Right lung (tissue), 5 donors: Measurements from ENCODE around the gene TACR1. TPM values are rescaled to one million over a fixed set of nuclear protein-coding genes. Genes with fewer than 3 reads are reported as not detected.
"Not testable (repeated sequence)": the region's sequence is repeated elsewhere in the genome, so short reads cannot be mapped to it uniquely, and the experiment has no call there.

Experiments
- DNase-seq, 2 donors: peaks; one replicate each; pipeline ENCODE4 v3.0.0-alpha.2; 2013
- polyA plus RNA-seq, 5 donors: library from polyadenylated mRNA; unstranded; fragments of 120-200 nt; gene quantifications; one replicate each; pipeline versions ENCODE4 v1.2.1 to v1.2.3, GENCODE V29; 2013; ENCODE audit warnings: inconsistent platforms in 1 of 5, low replicate concordance in 1 of 5; ENCODE audit not compliant: insufficient read length in 5 of 5, insufficient read depth in 1 of 5

TACR1 gene
- polyA plus RNA-seq, 5 donors = 1.6 to 2.6 (median 2.2) TPM

- DNase-seq = no peak
Observed at GRCh38 chr2:75090770-75091515, 108.4 kb downstream of the TACR1 start.

GRCh38 chr2:75089471-75089870 lies 109.8 kb downstream of the TACR1 start:
- no peak for DNase-seq

- DNase-seq = no peak
Observed at GRCh38 chr2:75088791-75089190, 110.5 kb downstream of the TACR1 start.

- DNase-seq = no peak
Observed at GRCh38 chr2:75087736-75088135, 111.6 kb downstream of the TACR1 start.

GRCh38 chr2:75079575-75079974 lies 119.7 kb downstream of the TACR1 start:
- no peak for DNase-seq

- no peak for DNase-seq
Observed at GRCh38 chr2:75077909-75078308, 121.4 kb downstream of the TACR1 start.

GRCh38 chr2:75076088-75076487 lies 123.2 kb downstream of the TACR1 start:
- DNase-seq = no peak

- DNase-seq = no peak
Observed at GRCh38 chr2:75074708-75075107, 124.6 kb downstream of the TACR1 start.

GRCh38 chr2:75074228-75074627 lies 125.1 kb downstream of the TACR1 start:
- no peak for DNase-seq

- no peak for DNase-seq
Observed at GRCh38 chr2:75071766-75072165, 127.6 kb downstream of the TACR1 start.

GRCh38 chr2:75068546-75068945 lies 130.8 kb downstream of the TACR1 start:
- DNase-seq = no peak

GRCh38 chr2:75067506-75067905 lies 131.8 kb downstream of the TACR1 start:
- DNase-seq = no peak

- no peak for DNase-seq
Observed at GRCh38 chr2:75066121-75066902, 133.0 kb downstream of the TACR1 start.

GRCh38 chr2:75065402-75066008 lies 133.8 kb downstream of the TACR1 start:
- DNase-seq = no peak

- DNase-seq = peak; percentile 19 to 26
Observed at GRCh38 chr2:75064691-75065396, 134.5 kb downstream of the TACR1 start.

- no peak for DNase-seq
Observed at GRCh38 chr2:75063906-75064305, 135.4 kb downstream of the TACR1 start.

GRCh38 chr2:75058427-75058826 lies 140.9 kb downstream of the TACR1 start:
- no peak for DNase-seq

- DNase-seq = not testable (repeated sequence)
Observed at GRCh38 chr2:75057150-75057549, 142.2 kb downstream of the TACR1 start.

GRCh38 chr2:75055820-75056675 lies 143.3 kb downstream of the TACR1 start:
- DNase-seq = no peak

GRCh38 chr2:75055142-75055819 lies 144.0 kb downstream of the TACR1 start:
- DNase-seq = no peak

- no peak for DNase-seq
Observed at GRCh38 chr2:75054296-75054695, 145.0 kb downstream of the TACR1 start.
